Activated T-cell treated with anti-CD3 and anti-CD28 coated beads, Interleukin-2, amount 50 U/mL, for 24 hours (primary cell): ENCODE results near the gene GOLGB1.
"Not testable (repeated sequence)": the region's sequence is repeated elsewhere in the genome, so short reads cannot be mapped to it uniquely, and the experiment has no call there.

Experiments
- DNase-seq: peaks from one replicate; pipeline ENCODE4 v3.0.0-alpha.2; 2020
- H3K27ac Mint-ChIP-seq: 2 replicates; pipeline ENCODE4 v1.8.0; 2020; ENCODE audit warnings: mild to moderate bottlenecking, mixed read lengths
- H3K27me3 Mint-ChIP-seq: 2 replicates; pipeline ENCODE4 v1.8.0; 2020; ENCODE audit warnings: mixed read lengths
- H3K36me3 Mint-ChIP-seq: 2 replicates; pipeline ENCODE4 v1.8.0; 2020; ENCODE audit warnings: low read depth, mixed read lengths
- H3K4me1 Mint-ChIP-seq: 2 replicates; pipeline ENCODE4 v1.8.0; 2020; ENCODE audit warnings: low read depth, mixed read lengths
- H3K4me3 Mint-ChIP-seq: 2 replicates; pipeline ENCODE4 v1.8.0; 2020; ENCODE audit warnings: mild to moderate bottlenecking, moderate library complexity, mixed read lengths
- H3K9me3 Mint-ChIP-seq: 2 replicates; pipeline ENCODE4 v1.8.0; 2020; ENCODE audit warnings: mixed read lengths

GOLGB1 gene

GRCh38 chr3:121757812-121758545 lies 8.4 kb upstream of the GOLGB1 start:
- no peaks in the 10 kb centered on the region for H3K27me3 Mint-ChIP-seq
- H3K4me3 Mint-ChIP-seq: no peak overlapping the region

GRCh38 chr3:121757087-121757811 lies 7.7 kb upstream of the GOLGB1 start:
- Mint-ChIP-seq H3K27me3 (peaks cover 2% of the 10 kb centered on the region), H3K36me3 (no peaks in the 10 kb centered on the region), H3K27ac (no peak overlapping the region), H3K4me3 (no peak overlapping the region), H3K9me3 (no peaks in the 10 kb centered on the region), H3K4me1 (no peaks in the 10 kb centered on the region)
- DNase-seq: no peak

More at GRCh38 chr3:121757812-121758545, 8.4 kb upstream of the GOLGB1 start:
- no peak for DNase-seq
- Mint-ChIP-seq H3K9me3 (no peaks in the 10 kb centered on the region), H3K4me1 (no peaks in the 10 kb centered on the region), H3K27ac (no peak overlapping the region), H3K36me3 (no peaks in the 10 kb centered on the region)

- no peaks in the 10 kb centered on the region for H3K36me3 Mint-ChIP-seq
- no peak for DNase-seq
- no peak overlapping the region for H3K4me3 Mint-ChIP-seq
- no peaks in the 10 kb centered on the region for H3K9me3 Mint-ChIP-seq
- no peaks in the 10 kb centered on the region for H3K4me1 Mint-ChIP-seq
- H3K27ac Mint-ChIP-seq: no peak overlapping the region
- peaks cover 6% of the 10 kb centered on the region for H3K27me3 Mint-ChIP-seq
Observed at GRCh38 chr3:121752772-121753171, 3.2 kb upstream of the GOLGB1 start.

GRCh38 chr3:121752261-121752660 lies 2.7 kb upstream of the GOLGB1 start:
- no peak for DNase-seq
- Mint-ChIP-seq H3K4me1 (peaks cover 3% of the 10 kb centered on the region), H3K9me3 (no peaks in the 10 kb centered on the region), H3K36me3 (no peaks in the 10 kb centered on the region), H3K4me3 (no peak overlapping the region), H3K27me3 (peaks cover 6% of the 10 kb centered on the region), H3K27ac (no peak overlapping the region)

- DNase-seq: no peak
- Mint-ChIP-seq H3K9me3 (no peaks in the 10 kb centered on the region), H3K4me3 (no peak overlapping the region), H3K36me3 (no peaks in the 10 kb centered on the region), H3K27me3 (peaks cover 6% of the 10 kb centered on the region), H3K27ac (no peak overlapping the region), H3K4me1 (peaks cover 5% of the 10 kb centered on the region)
Observed at GRCh38 chr3:121750087-121750415, 510 bp upstream of the GOLGB1 start.

GRCh38 chr3:121748680-121749275 lies 763 bp downstream of the GOLGB1 start:
- Mint-ChIP-seq H3K9me3 (no peaks in the 10 kb centered on the region), H3K4me3 (no peak overlapping the region), H3K36me3 (no peaks in the 10 kb centered on the region), H3K4me1 (peaks cover 9% of the 10 kb centered on the region), H3K27me3 (peaks cover 6% of the 10 kb centered on the region), H3K27ac (no peak overlapping the region)
- DNase-seq: no peak

- Mint-ChIP-seq H3K4me1 (peaks cover 9% of the 10 kb centered on the region), H3K27me3 (peaks cover 6% of the 10 kb centered on the region), H3K36me3 (peaks cover 4% of the 10 kb centered on the region), H3K27ac (no peak overlapping the region), H3K9me3 (no peaks in the 10 kb centered on the region), H3K4me3 (no peak overlapping the region)
- no peak for DNase-seq
Observed at GRCh38 chr3:121747976-121748375, 1.6 kb downstream of the GOLGB1 start.

GRCh38 chr3:121743106-121743505 lies 6.4 kb downstream of the GOLGB1 start:
- Mint-ChIP-seq H3K36me3 (peaks cover 28% of the 10 kb centered on the region), H3K4me1 (peaks cover 27% of the 10 kb centered on the region)
- H3K9me3 Mint-ChIP-seq, H3K4me3 Mint-ChIP-seq, H3K27me3 Mint-ChIP-seq, DNase-seq, H3K27ac Mint-ChIP-seq: not testable (repeated sequence)

GRCh38 chr3:121740896-121741295 lies 8.6 kb downstream of the GOLGB1 start:
- peaks cover 37% of the 10 kb centered on the region for H3K4me1 Mint-ChIP-seq
- H3K4me3 Mint-ChIP-seq: no peak overlapping the region
- peaks cover 35% of the 10 kb centered on the region for H3K36me3 Mint-ChIP-seq

GRCh38 chr3:121739902-121740301 lies 9.6 kb downstream of the GOLGB1 start:
- peaks cover 35% of the 10 kb centered on the region for H3K36me3 Mint-ChIP-seq
- H3K27me3 Mint-ChIP-seq: no peaks in the 10 kb centered on the region
- peaks cover 2% of the 10 kb centered on the region for H3K9me3 Mint-ChIP-seq
- H3K4me3 Mint-ChIP-seq: no peak overlapping the region
- DNase-seq: no peak
- no peak overlapping the region for H3K27ac Mint-ChIP-seq
- peaks cover 43% of the 10 kb centered on the region for H3K4me1 Mint-ChIP-seq

More at GRCh38 chr3:121740896-121741295, 8.6 kb downstream of the GOLGB1 start:
- no peak for DNase-seq
- H3K27ac Mint-ChIP-seq: no peak overlapping the region
- no peaks in the 10 kb centered on the region for H3K27me3 Mint-ChIP-seq
- H3K9me3 Mint-ChIP-seq: peaks cover 2% of the 10 kb centered on the region

GRCh38 chr3:121737644-121738043 lies 11.9 kb downstream of the GOLGB1 start:
- DNase-seq: no peak
- Mint-ChIP-seq H3K4me1 (peaks cover 50% of the 10 kb centered on the region), H3K9me3 (peaks cover 2% of the 10 kb centered on the region), H3K4me3 (no peak overlapping the region), H3K27ac (no peak overlapping the region), H3K27me3 (no peaks in the 10 kb centered on the region), H3K36me3 (peaks cover 30% of the 10 kb centered on the region)

GRCh38 chr3:121736112-121736511 lies 13.4 kb downstream of the GOLGB1 start:
- Mint-ChIP-seq H3K4me1 (peaks cover 56% of the 10 kb centered on the region), H3K4me3 (no peak overlapping the region), H3K27me3 (no peaks in the 10 kb centered on the region), H3K36me3 (peaks cover 24% of the 10 kb centered on the region), H3K9me3 (no peaks in the 10 kb centered on the region), H3K27ac (peak overlapping the region; percentile 86)
- no peak for DNase-seq

GRCh38 chr3:121735047-121735696 lies 14.4 kb downstream of the GOLGB1 start:
- no peak for DNase-seq
- no peak overlapping the region for H3K4me3 Mint-ChIP-seq
- no peaks in the 10 kb centered on the region for H3K27me3 Mint-ChIP-seq

GRCh38 chr3:121730940-121731687 lies 18.4 kb downstream of the GOLGB1 start:
- H3K27me3 Mint-ChIP-seq: no peaks in the 10 kb centered on the region
- no peak overlapping the region for H3K4me3 Mint-ChIP-seq
- peaks cover 26% of the 10 kb centered on the region for H3K4me1 Mint-ChIP-seq
- DNase-seq: no peak
- H3K27ac Mint-ChIP-seq: no peak overlapping the region
- peaks cover 37% of the 10 kb centered on the region for H3K36me3 Mint-ChIP-seq
- no peaks in the 10 kb centered on the region for H3K9me3 Mint-ChIP-seq

More at GRCh38 chr3:121735047-121735696, 14.4 kb downstream of the GOLGB1 start:
- peak overlapping the region; percentile 50 for H3K27ac Mint-ChIP-seq
- peaks cover 27% of the 10 kb centered on the region for H3K36me3 Mint-ChIP-seq
- H3K4me1 Mint-ChIP-seq: peaks cover 55% of the 10 kb centered on the region
- H3K9me3 Mint-ChIP-seq: no peaks in the 10 kb centered on the region
